ENCODE data around the gene ATF6. TPM values are rescaled to one million over a fixed set of nuclear protein-coding genes. Genes with fewer than 3 reads are reported as not detected.

Gene ATF6
- polyA plus RNA-seq, 3 donors = 29.8 to 33.8 (median 30.1) TPM

GRCh38 chr1:161998811-161999210, 232.7 kb downstream of the ATF6 start:
- no peak for DNase-seq (ENCODE audit: extremely low read depth in 1 of 11, low read depth in 9 of 11, low spot score in 4 of 11)

- no peak for DNase-seq (ENCODE audit: extremely low read depth in 1 of 11, low read depth in 9 of 11, low spot score in 4 of 11)
Measured at GRCh38 chr1:161999301-162000052, 233.4 kb downstream of the ATF6 start.

- no peak for DNase-seq (ENCODE audit: extremely low read depth in 1 of 11, low read depth in 9 of 11, low spot score in 4 of 11)
Measured at GRCh38 chr1:162000053-162000420, 233.9 kb downstream of the ATF6 start.

GRCh38 chr1:162003061-162003829, 237.1 kb downstream of the ATF6 start:
- no peak for DNase-seq (ENCODE audit: extremely low read depth in 1 of 11, low read depth in 9 of 11, low spot score in 4 of 11)

GRCh38 chr1:162003830-162004215, 237.7 kb downstream of the ATF6 start:
- no peak for DNase-seq (ENCODE audit: extremely low read depth in 1 of 11, low read depth in 9 of 11, low spot score in 4 of 11)

GRCh38 chr1:162004441-162004950, 238.4 kb downstream of the ATF6 start:
- DNase-seq (ENCODE audit: extremely low read depth in 1 of 11, low read depth in 9 of 11, low spot score in 4 of 11) = no peak

- DNase-seq (ENCODE audit: extremely low read depth in 1 of 11, low read depth in 9 of 11, low spot score in 4 of 11) = no peak
Measured at GRCh38 chr1:162006081-162006480, 240.0 kb downstream of the ATF6 start.

- no peak for DNase-seq (ENCODE audit: extremely low read depth in 1 of 11, low read depth in 9 of 11, low spot score in 4 of 11)
Measured at GRCh38 chr1:162007466-162007865, 241.3 kb downstream of the ATF6 start.

GRCh38 chr1:162008799-162009198, 242.7 kb downstream of the ATF6 start:
- DNase-seq (ENCODE audit: extremely low read depth in 1 of 11, low read depth in 9 of 11, low spot score in 4 of 11) = no peak

GRCh38 chr1:162009501-162010174, 243.5 kb downstream of the ATF6 start:
- DNase-seq (ENCODE audit: extremely low read depth in 1 of 11, low read depth in 9 of 11, low spot score in 4 of 11) = no peak

GRCh38 chr1:162010175-162010506, 244.0 kb downstream of the ATF6 start:
- no peak for DNase-seq (ENCODE audit: extremely low read depth in 1 of 11, low read depth in 9 of 11, low spot score in 4 of 11)

- DNase-seq (ENCODE audit: extremely low read depth in 1 of 11, low read depth in 9 of 11, low spot score in 4 of 11) = no peak
Measured at GRCh38 chr1:162011337-162012012, 245.4 kb downstream of the ATF6 start.

- no peak for DNase-seq (ENCODE audit: extremely low read depth in 1 of 11, low read depth in 9 of 11, low spot score in 4 of 11)
Measured at GRCh38 chr1:162013289-162013688, 247.2 kb downstream of the ATF6 start.

Other genes starting within 250 kb of the ATF6 start
- 1 to 10 TPM in 1 of 3 donors, under 1 TPM in 2; 0.20 to 1.3 (median 0.33) TPM for gene HSPA6, start 241.8 kb upstream of the ATF6 start, polyA plus RNA-seq (ENCODE audit: insufficient read length in 3 of 3)
- 1 to 10 TPM; 1.6 to 2.7 (median 2.6) TPM for gene FCGR3A, start 216.5 kb upstream of the ATF6 start, polyA plus RNA-seq (ENCODE audit: insufficient read length in 3 of 3)
- gene FCGR3B, start 135.1 kb upstream of the ATF6 start, polyA plus RNA-seq (ENCODE audit: insufficient read length in 3 of 3) = 1 to 10 TPM in 1 of 3 donors, under 1 TPM in 2; 0.45 to 1.1 (median 0.64) TPM
- under 1 TPM; 0.38 to 0.73 (median 0.56) TPM for gene FCGR2B, start 103.2 kb upstream of the ATF6 start, polyA plus RNA-seq (ENCODE audit: insufficient read length in 3 of 3)
- under 1 TPM; 0.20 to 0.45 (median 0.22) TPM for gene FCRLA, start 59.1 kb upstream of the ATF6 start, polyA plus RNA-seq (ENCODE audit: insufficient read length in 3 of 3)
- 1 to 10 TPM; 3.9 to 5.4 (median 5.4) TPM for gene FCRLB, start 44.8 kb upstream of the ATF6 start, polyA plus RNA-seq (ENCODE audit: insufficient read length in 3 of 3)
- 10 to 100 TPM; 37.0 to 47.9 (median 40.6) TPM for gene DUSP12, start 16.5 kb upstream of the ATF6 start, polyA plus RNA-seq (ENCODE audit: insufficient read length in 3 of 3)

Measured in renal cortex interstitium (tissue), 11 donors.